ENCODE results near the gene LRRC15. TPM values are rescaled to one million over a fixed set of nuclear protein-coding genes. Genes with fewer than 3 reads are reported as not detected.
A peak's percentile ranks its signal among the peaks of the same experiment; 100 is the strongest.

LRRC15 gene
- total and polyA plus RNA-seq, 2 experiments from 2014 or later = 16.4 to 21.2 TPM

DNA sequence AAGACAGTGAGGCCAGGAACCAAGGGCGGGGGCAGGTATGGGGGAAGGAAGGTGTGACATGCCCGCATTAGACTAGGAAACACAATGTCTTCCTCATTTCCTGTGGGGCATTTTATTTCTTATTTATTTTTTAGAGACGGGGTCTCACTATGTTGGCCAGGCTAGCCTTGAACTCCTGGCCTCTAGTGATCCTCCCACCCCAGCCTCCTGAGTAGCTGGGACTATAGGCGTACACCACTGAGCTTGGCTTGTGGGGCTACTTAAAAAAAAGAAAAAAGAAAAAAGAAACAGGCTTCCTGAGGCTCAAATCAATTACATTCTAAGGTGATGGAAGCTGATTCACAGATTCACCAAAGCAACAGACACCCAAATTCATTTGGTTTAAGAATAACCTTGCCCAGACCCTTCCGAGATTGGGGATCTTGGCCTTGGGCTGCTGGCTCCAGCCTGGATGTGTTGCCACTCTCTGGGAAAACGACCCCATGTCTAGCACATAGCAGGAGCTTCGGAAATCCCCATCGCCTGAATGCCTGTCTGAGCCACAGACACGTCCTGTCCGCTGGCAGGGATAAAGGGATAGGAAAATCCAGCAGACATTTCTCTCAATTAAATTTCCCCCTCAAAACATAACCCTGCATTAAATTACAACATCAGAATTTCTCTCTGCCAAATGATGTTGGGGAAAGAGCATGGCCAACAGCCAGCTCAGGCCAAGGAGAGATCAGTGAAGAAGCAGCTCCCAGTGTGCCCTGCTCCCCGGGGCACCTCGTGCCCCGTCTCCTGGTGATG lies 31.4 kb downstream of the LRRC15 start:
- Histone ChIP-seq H3K79me2 (ENCODE audit: insufficient read depth) (no peaks in the 10 kb centered on the region), H3K27ac (no peak overlapping the region), H3K4me3 (no peak overlapping the region), H3K4me2 (ENCODE audit: unreplicated experiment) (no peak overlapping the region), H2AFZ (no peak overlapping the region), H3K27me3 (replicated peaks; ENCODE audit: insufficient read depth) (no peaks in the 10 kb centered on the region), H3K9ac (no peak overlapping the region), H3K9me3 (ENCODE audit: low read depth) (no peaks in the 10 kb centered on the region), H3K9me2 (ENCODE audit: insufficient read depth) (no peaks in the 10 kb centered on the region), H3K4me1 (ENCODE audit: insufficient read depth) (peaks cover 4% of the 10 kb centered on the region), H4K20me1 (ENCODE audit: insufficient read depth) (no peaks in the 10 kb centered on the region), H3K36me3 (ENCODE audit: low read depth) (no peaks in the 10 kb centered on the region), H3F3A (ENCODE audit: insufficient read depth) (no peaks in the 10 kb centered on the region)
- in situ Hi-C loops (cut with MboI) = loop anchor here (10.0 kb wide), 1 partner anchor 67 kb away; no protein-coding TSS in a partner anchor
- DNase-seq = no peak
- no peak for TF ChIP-seq EZH2phosphoT487 (IDR thresholded peaks at IDR 0.05; ENCODE audit: insufficient read depth, low read depth)
- no peak for TF ChIP-seq EZH2 (IDR thresholded peaks at IDR 0.05; ENCODE audit: insufficient read depth, poor library complexity, severe bottlenecking)
- WGBS, 2 experiments (ENCODE audit: low coverage in 1 of 2, low lambda C conversion rate in 2 of 2, missing lambda C conversion rate in 2 of 2) = 76% methylated on average over 12 to 13 of the region's 13 CpGs

DNA sequence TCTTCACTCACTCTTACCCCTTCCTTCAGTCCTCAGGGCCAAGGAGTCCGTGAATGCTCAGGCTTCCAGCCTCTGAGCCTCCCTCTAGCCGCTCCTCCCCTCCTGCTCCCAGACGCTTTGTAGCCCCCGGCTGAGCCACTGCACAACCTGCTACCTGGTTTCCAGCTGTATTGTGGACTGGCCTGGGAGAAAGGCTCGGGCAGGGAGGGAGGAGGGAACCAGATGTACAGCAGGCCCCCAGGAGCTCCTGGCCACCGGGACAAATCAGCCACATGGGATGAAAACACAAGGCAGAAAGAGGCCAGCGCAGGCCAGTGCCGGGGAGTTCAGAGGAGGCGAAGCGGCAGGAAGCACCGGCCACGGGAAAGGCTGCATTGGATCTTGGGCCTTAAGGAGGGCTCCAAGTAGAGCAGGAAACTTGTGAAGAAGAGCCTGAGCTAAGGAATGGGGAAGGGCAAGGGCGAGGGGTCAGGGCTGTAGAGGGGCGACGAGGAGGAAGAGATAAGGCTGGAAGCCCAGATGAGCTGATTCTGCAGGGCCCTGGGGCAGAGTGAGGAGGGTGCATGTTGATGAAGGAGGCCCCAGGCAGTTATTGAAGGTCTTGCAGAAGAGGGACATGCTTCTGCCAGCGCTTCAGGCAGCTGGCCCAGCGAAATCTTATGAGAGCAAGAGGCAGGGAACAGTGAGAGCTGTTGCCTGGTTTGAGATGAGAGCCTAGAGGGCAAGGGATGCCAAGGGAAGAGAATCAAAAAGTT lies 32.8 kb downstream of the LRRC15 start:
- no peak overlapping the region for H3K9ac ChIP-seq
- H3K4me1 ChIP-seq (ENCODE audit: insufficient read depth) = peaks cover 7% of the 10 kb centered on the region; the same call in 1 of the 2 replicates
- no peaks in the 10 kb centered on the region for H3K9me3 ChIP-seq (ENCODE audit: low read depth)
- H3K36me3 ChIP-seq (ENCODE audit: low read depth) = no peaks in the 10 kb centered on the region
- no peak overlapping the region for H3K27ac ChIP-seq
- no peak overlapping the region for H3K4me2 ChIP-seq (ENCODE audit: unreplicated experiment)
- no peak for DNase-seq
- 84 to 91% methylated on average over 17 of the region's 17 CpGs for WGBS, 2 experiments (ENCODE audit: low coverage in 1 of 2, low lambda C conversion rate in 2 of 2, missing lambda C conversion rate in 2 of 2)
- H3K9me2 ChIP-seq (ENCODE audit: insufficient read depth) = no peaks in the 10 kb centered on the region
- in situ Hi-C loops (cut with MboI) = loop anchor here (10.0 kb wide), 1 partner anchor 68 kb away; no protein-coding TSS in a partner anchor
- 0 out of 2 replicates have a peak, but pooled peaks cover 4% of the 10 kb centered on the region for H3F3A ChIP-seq (ENCODE audit: insufficient read depth)
- H4K20me1 ChIP-seq (ENCODE audit: insufficient read depth) = no peaks in the 10 kb centered on the region
- H2AFZ ChIP-seq = no peak overlapping the region
- H3K79me2 ChIP-seq (ENCODE audit: insufficient read depth) = no peaks in the 10 kb centered on the region
- no peaks in the 10 kb centered on the region for H3K27me3 ChIP-seq (replicated peaks; ENCODE audit: insufficient read depth)
- H3K4me3 ChIP-seq = no peak overlapping the region
- TF ChIP-seq EZH2 (IDR thresholded peaks at IDR 0.05; ENCODE audit: insufficient read depth, poor library complexity, severe bottlenecking) (no peak), EZH2phosphoT487 (IDR thresholded peaks at IDR 0.05; ENCODE audit: insufficient read depth, low read depth) (no peak)

DNA sequence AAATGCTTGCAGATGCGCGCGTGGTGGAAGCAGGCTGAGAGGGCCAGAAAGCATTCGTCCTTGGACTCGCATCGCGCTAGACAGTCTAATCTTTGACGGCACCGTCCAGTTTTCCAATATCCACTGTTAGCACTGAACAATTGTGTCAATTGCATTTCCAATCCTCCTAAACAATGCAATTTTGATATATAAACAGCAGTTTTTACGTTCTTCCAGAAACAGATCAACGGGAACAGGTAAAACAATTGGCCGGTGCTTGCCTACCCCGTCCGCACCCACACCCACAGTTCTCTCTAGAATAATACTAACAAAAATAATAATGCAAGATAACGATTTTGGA lies 35.6 kb downstream of the LRRC15 start:
- WGBS, 2 experiments (ENCODE audit: low coverage in 1 of 2, low lambda C conversion rate in 2 of 2, missing lambda C conversion rate in 2 of 2) = 26 to 28% methylated on average over 15 of the region's 15 CpGs
- no peaks in the 10 kb centered on the region for H3K79me2 ChIP-seq (ENCODE audit: insufficient read depth)
- no peaks in the 10 kb centered on the region for H3K36me3 ChIP-seq (ENCODE audit: low read depth)

DNA sequence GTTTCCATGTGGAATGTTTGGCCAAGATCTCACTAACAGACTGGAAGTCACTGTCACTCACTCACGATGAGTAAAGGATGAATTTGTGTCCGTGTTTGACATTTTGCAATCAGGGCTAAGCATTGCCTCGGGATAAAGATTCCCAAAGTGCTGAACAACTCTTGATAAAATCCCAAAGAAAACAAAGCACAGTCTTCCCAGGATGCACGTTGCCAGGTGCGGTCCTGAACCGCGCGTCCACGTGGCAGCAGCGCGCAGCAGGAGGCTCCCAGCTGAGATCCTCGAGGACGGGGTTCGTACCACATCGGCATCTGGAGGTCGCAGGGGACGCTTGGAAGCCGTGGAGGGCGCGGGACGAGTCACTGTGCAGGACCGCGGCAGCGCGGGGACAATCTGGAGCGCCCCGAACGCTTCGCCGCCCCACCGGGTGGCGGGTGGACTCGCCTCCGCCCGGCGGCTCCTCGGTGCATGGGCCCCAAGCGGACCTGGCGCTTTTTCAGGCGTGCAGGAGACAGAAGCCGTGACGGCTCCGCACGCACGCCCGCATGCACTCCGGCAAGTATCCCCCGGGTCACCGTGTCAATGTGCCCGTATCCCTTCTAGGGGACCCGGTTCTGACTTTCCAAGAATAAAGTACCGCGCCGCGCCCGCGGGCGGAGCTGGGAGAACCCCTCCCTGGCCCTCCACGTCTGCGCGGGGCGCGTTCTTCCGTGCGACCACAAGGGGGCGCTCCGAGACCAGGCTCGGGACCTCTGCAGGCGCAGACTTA lies 36.1 kb downstream of the LRRC15 start:
- no peaks in the 10 kb centered on the region for H3K27me3 ChIP-seq (replicated peaks; ENCODE audit: insufficient read depth)
- 1 to 3% methylated on average over 62 to 68 of the region's 69 CpGs for WGBS, 2 experiments (ENCODE audit: low coverage in 1 of 2, low lambda C conversion rate in 2 of 2, missing lambda C conversion rate in 2 of 2)
- H3K79me2 ChIP-seq (ENCODE audit: insufficient read depth) = no peaks in the 10 kb centered on the region
- no peak for TF ChIP-seq EZH2 (IDR thresholded peaks at IDR 0.05; ENCODE audit: insufficient read depth, poor library complexity, severe bottlenecking)
- no peak for TF ChIP-seq EZH2phosphoT487 (IDR thresholded peaks at IDR 0.05; ENCODE audit: insufficient read depth, low read depth)
- peak; percentile 78 for DNase-seq
- H3K4me2 ChIP-seq (ENCODE audit: unreplicated experiment) = peak overlapping the region; percentile 63
- in situ Hi-C loops (cut with MboI) = loop anchor here (10.0 kb wide), 1 partner anchor 71 kb away; no protein-coding TSS in a partner anchor
- 0 out of 2 replicates have a peak, but pooled peaks cover 12% of the 10 kb centered on the region for H3F3A ChIP-seq (ENCODE audit: insufficient read depth)
- H2AFZ ChIP-seq = peak overlapping the region; percentile 72
- H3K9me2 ChIP-seq (ENCODE audit: insufficient read depth) = no peaks in the 10 kb centered on the region
- H3K27ac ChIP-seq = peak overlapping the region; percentile 22
- H4K20me1 ChIP-seq (ENCODE audit: insufficient read depth) = no peaks in the 10 kb centered on the region
- H3K4me1 ChIP-seq (ENCODE audit: insufficient read depth) = peaks cover 15% of the 10 kb centered on the region
- H3K9me3 ChIP-seq (ENCODE audit: low read depth) = no peaks in the 10 kb centered on the region
- H3K36me3 ChIP-seq (ENCODE audit: low read depth) = no peaks in the 10 kb centered on the region
- peak overlapping the region; percentile 70 for H3K4me3 ChIP-seq
- peak overlapping the region; percentile 78 for H3K9ac ChIP-seq

More for the DNA sequence above, 35.6 kb downstream of the LRRC15 start:
- no peaks in the 10 kb centered on the region for H3K27me3 ChIP-seq (replicated peaks; ENCODE audit: insufficient read depth)
- H3K27ac ChIP-seq = no peak overlapping the region
- peak; percentile 92 for DNase-seq
- peak overlapping the region; percentile 70; the same call in 1 of the 2 replicates for H3K4me3 ChIP-seq
- no peaks in the 10 kb centered on the region for H4K20me1 ChIP-seq (ENCODE audit: insufficient read depth)
- H3K4me1 ChIP-seq (ENCODE audit: insufficient read depth) = peaks cover 15% of the 10 kb centered on the region
- H3F3A ChIP-seq (ENCODE audit: insufficient read depth) = 0 out of 2 replicates have a peak, but pooled peaks cover 12% of the 10 kb centered on the region
- H3K9me2 ChIP-seq (ENCODE audit: insufficient read depth) = no peaks in the 10 kb centered on the region
- peak overlapping the region; percentile 63 for H3K4me2 ChIP-seq (ENCODE audit: unreplicated experiment)
- TF ChIP-seq EZH2phosphoT487 (IDR thresholded peaks at IDR 0.05; ENCODE audit: insufficient read depth, low read depth) = no peak
- no peak for TF ChIP-seq EZH2 (IDR thresholded peaks at IDR 0.05; ENCODE audit: insufficient read depth, poor library complexity, severe bottlenecking)
- H2AFZ ChIP-seq = peak overlapping the region; percentile 72
- H3K9me3 ChIP-seq (ENCODE audit: low read depth) = no peaks in the 10 kb centered on the region
- in situ Hi-C loops (cut with MboI) = loop anchor here (10.0 kb wide), 1 partner anchor 71 kb away; no protein-coding TSS in a partner anchor
- H3K9ac ChIP-seq = no peak overlapping the region

All from GM23248 (cell line).